HEK293 (cell line): Measurements from ENCODE around the gene EIF4EBP2.

Source experiments
- CTCF ChIP-seq: fragments of 450-650 bp; formaldehyde crosslinking; IDR thresholded peaks from 2 replicates; pipeline ENCODE4 v1.5.1; 2016; ENCODE audit warnings: missing biosample characterization, missing genetic modification characterization
- INSM2 ChIP-seq: fragments of 450-650 bp; formaldehyde crosslinking; IDR thresholded peaks from 2 replicates; pipeline ENCODE4 v1.5.1; 2016; ENCODE audit warnings: missing biosample characterization, missing genetic modification characterization
- PRDM2 ChIP-seq: fragments of 450-650 bp; formaldehyde crosslinking; IDR thresholded peaks from 2 replicates; pipeline ENCODE4 v1.5.1; 2016; ENCODE audit warnings: missing biosample characterization, missing genetic modification characterization, borderline replicate concordance
- SETDB1 ChIP-seq: IDR thresholded peaks from one replicate; pipeline ENCODE4 v1.6.1; 2017; ENCODE audit warnings: mild to moderate bottlenecking, low read length, moderate library complexity, mixed read lengths; ENCODE audit not compliant: insufficient read length
- TCF7L2 ChIP-seq: IDR thresholded peaks from 2 replicates; pipeline ENCODE4 v1.6.1; 2011; ENCODE audit warnings: low read depth, mild to moderate bottlenecking, inconsistent platforms, low read length, moderate library complexity, borderline replicate concordance
- YY1 ChIP-seq: fragments of 450-650 bp; formaldehyde crosslinking; IDR thresholded peaks from 2 replicates; pipeline ENCODE4 v1.5.1; 2018; ENCODE audit warnings: missing biosample characterization, missing genetic modification characterization
- ZBTB20 ChIP-seq: fragments of 450-650 bp; formaldehyde crosslinking; IDR thresholded peaks from 2 replicates; pipeline ENCODE4 v1.5.1; 2016; ENCODE audit warnings: missing biosample characterization, missing genetic modification characterization
- ZBTB8A ChIP-seq: fragments of 450-650 bp; formaldehyde crosslinking; IDR thresholded peaks from 2 replicates; pipeline ENCODE4 v1.5.1; 2016; ENCODE audit warnings: missing biosample characterization, missing genetic modification characterization
- ZNF140 ChIP-seq: fragments of 450-650 bp; formaldehyde crosslinking; IDR thresholded peaks from 2 replicates; pipeline ENCODE4 v1.5.1; 2016; ENCODE audit warnings: missing biosample characterization, missing genetic modification characterization
- ZNF16 ChIP-seq: fragments of 450-650 bp; formaldehyde crosslinking; IDR thresholded peaks from 2 replicates; pipeline ENCODE4 v1.5.1; 2016; ENCODE audit warnings: low read depth, missing biosample characterization, missing genetic modification characterization
- TF ChIP-seq, protein P1 (sequence below): fragments of 450-650 bp; formaldehyde crosslinking; IDR thresholded peaks from 2 replicates; pipeline ENCODE4 v1.5.1; 2017; ENCODE audit warnings: missing biosample characterization, missing genetic modification characterization

DNA sequence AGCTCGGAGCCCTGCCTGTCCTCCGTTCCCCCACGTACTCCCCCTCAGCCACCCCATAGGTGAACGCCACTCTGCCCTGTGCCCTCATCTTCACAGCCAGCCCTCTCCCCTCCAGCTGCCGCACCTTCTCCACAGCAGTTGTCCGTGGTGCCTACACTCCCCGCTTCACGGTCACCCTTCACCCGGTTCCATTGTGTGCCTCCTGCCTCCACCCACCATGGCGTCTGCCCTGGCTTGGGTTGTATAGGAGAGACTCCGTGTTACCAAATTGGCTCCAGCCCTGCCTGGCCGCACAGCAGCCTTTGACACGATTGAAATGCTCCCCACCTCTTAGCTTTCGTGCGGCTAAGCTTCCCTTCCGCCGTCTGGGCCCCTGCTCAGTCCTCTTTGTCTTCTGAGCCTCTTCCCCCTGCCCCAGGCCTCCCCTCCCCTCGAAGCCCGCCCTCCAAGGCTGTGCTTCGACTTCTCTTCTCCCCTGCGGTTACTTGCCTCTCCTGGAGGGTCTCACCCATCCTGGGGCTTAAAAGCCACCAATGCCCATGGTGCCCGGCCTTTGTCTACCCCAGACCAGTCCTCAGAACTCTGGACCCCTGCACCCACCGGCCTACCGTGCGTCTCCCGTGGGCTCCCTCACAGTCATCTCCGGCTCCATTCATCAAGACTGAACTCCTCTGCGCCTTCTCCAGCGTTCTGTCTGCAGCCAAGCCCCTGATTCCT lies 56.0 kb downstream of the EIF4EBP2 start:
- TF ChIP-seq ZBTB20 (tag by site-specific recombination) (no peak), CTCF (tag by site-specific recombination) (no peak), ZNF16 (tag by site-specific recombination) (no peak), ZBTB8A (tag by site-specific recombination) (no peak), PRDM2 (tag by site-specific recombination) (no peak), ZNF140 (no peak), INSM2 (no peak), TCF7L2 (no peak), YY1 (tag by site-specific recombination) (no peak), SETDB1 (no peak)
- TF ChIP-seq, protein P1, sequence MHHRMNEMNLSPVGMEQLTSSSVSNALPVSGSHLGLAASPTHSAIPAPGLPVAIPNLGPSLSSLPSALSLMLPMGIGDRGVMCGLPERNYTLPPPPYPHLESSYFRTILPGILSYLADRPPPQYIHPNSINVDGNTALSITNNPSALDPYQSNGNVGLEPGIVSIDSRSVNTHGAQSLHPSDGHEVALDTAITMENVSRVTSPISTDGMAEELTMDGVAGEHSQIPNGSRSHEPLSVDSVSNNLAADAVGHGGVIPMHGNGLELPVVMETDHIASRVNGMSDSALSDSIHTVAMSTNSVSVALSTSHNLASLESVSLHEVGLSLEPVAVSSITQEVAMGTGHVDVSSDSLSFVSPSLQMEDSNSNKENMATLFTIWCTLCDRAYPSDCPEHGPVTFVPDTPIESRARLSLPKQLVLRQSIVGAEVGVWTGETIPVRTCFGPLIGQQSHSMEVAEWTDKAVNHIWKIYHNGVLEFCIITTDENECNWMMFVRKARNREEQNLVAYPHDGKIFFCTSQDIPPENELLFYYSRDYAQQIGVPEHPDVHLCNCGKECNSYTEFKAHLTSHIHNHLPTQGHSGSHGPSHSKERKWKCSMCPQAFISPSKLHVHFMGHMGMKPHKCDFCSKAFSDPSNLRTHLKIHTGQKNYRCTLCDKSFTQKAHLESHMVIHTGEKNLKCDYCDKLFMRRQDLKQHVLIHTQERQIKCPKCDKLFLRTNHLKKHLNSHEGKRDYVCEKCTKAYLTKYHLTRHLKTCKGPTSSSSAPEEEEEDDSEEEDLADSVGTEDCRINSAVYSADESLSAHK (tag by site-specific recombination) = no peak
